ENCODE data around the gene ERBB4. TPM values are rescaled to one million over a fixed set of nuclear protein-coding genes. Genes with fewer than 3 reads are reported as not detected.

The ERBB4 gene
- total RNA-seq, 2 donors from 2014 or later: 1.0 to 32.8 TPM

GRCh38 chr2:211329421-211329820, 1209.2 kb downstream of the ERBB4 start:
- H3K9me3 ChIP-seq: no peaks in the 10 kb centered on the region
- no peaks in the 10 kb centered on the region for H3K36me3 ChIP-seq
- 88% methylated on average over 4 of the region's 4 CpGs for WGBS
- TF ChIP-seq, protein P1, sequence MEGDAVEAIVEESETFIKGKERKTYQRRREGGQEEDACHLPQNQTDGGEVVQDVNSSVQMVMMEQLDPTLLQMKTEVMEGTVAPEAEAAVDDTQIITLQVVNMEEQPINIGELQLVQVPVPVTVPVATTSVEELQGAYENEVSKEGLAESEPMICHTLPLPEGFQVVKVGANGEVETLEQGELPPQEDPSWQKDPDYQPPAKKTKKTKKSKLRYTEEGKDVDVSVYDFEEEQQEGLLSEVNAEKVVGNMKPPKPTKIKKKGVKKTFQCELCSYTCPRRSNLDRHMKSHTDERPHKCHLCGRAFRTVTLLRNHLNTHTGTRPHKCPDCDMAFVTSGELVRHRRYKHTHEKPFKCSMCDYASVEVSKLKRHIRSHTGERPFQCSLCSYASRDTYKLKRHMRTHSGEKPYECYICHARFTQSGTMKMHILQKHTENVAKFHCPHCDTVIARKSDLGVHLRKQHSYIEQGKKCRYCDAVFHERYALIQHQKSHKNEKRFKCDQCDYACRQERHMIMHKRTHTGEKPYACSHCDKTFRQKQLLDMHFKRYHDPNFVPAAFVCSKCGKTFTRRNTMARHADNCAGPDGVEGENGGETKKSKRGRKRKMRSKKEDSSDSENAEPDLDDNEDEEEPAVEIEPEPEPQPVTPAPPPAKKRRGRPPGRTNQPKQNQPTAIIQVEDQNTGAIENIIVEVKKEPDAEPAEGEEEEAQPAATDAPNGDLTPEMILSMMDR (IDR thresholded peaks at IDR 0.05): no peak
- no peak for TF ChIP-seq POLR2A (IDR thresholded peaks at IDR 0.05)
- TF ChIP-seq POLR2AphosphoS5 (IDR thresholded peaks at IDR 0.05): no peak
- H3K4me1 ChIP-seq (replicated peaks): no peaks in the 10 kb centered on the region
- intact Hi-C loops (cut with DNase I): no loop called here
- H3K27ac ChIP-seq: no peak overlapping the region
- no peak for DNase-seq (ENCODE audit: low spot score)
- H3K4me3 ChIP-seq: no peak overlapping the region
- no peaks in the 10 kb centered on the region for H3K27me3 ChIP-seq (replicated peaks; ENCODE audit: insufficient read depth)

GRCh38 chr2:211328126-211328525, 1210.5 kb downstream of the ERBB4 start:
- TF ChIP-seq, protein P1 (IDR thresholded peaks at IDR 0.05): no peak
- no peak for TF ChIP-seq POLR2AphosphoS5 (IDR thresholded peaks at IDR 0.05)
- TF ChIP-seq POLR2A (IDR thresholded peaks at IDR 0.05): no peak
- 87% methylated on average over 2 of the region's 2 CpGs for WGBS
- intact Hi-C loops (cut with DNase I): no loop called here
- Histone ChIP-seq H3K4me1 (replicated peaks) (no peaks in the 10 kb centered on the region), H3K36me3 (no peaks in the 10 kb centered on the region), H3K27ac (no peak overlapping the region), H3K4me3 (no peak overlapping the region), H3K27me3 (replicated peaks; ENCODE audit: insufficient read depth) (no peaks in the 10 kb centered on the region), H3K9me3 (no peaks in the 10 kb centered on the region)
- DNase-seq (ENCODE audit: low spot score): no peak

Small RNAs within 50 kb of the gene (microRNA-seq; reads per million reads assigned to microRNA genes)
- gene MIR548F2: not detected

Small RNAs within 50 kb of the gene (small RNA-seq; reads per million reads assigned to genes)
- gene MIR548F2: 0 reads per million in 2 donors
- 0 to 0.20 reads per million in 2 donors for gene RNA5SP119

All from prostate gland (tissue), 2 donors.